IMR-90 (cell line): ENCODE data around the gene CHN1. TPM values are rescaled to one million over a fixed set of nuclear protein-coding genes. Genes with fewer than 3 reads are reported as not detected.

Source experiments
- ATAC-seq: fragments of 200-7000 bp; cut with Tn5 transposase; 2 replicates; pipeline ENCODE4 v1.9.1; 2020; ENCODE audit warnings: low read depth, mild to moderate bottlenecking, moderate library complexity
- BruUV-seq: library from RNA; stranded (reverse); fragments of 400-500 nt; replicated peaks from 2 replicates; lab custom pipeline; 2021; lab: Mats Ljungman, UMichigan
- CTCF ChIA-PET: fragments of 300-600 bp; formaldehyde crosslinking; extraction: SDS; loops from one replicate; lab custom pipeline; 2021; ENCODE audit warnings: antibody characterized with exemption; lab: Yijun Ruan, JAX
- POLR2A ChIA-PET: fragments of 300-600 bp; sonication (Branson Sonifier 250); formaldehyde crosslinking; loops from one replicate; lab custom pipeline; 2022; ENCODE audit warnings: antibody characterized with exemption; ENCODE audit not compliant: unreplicated experiment; lab: Charles Lee
- DNase-seq: peaks from one replicate; pipeline ENCODE4 v3.0.0; 2013
- H2AFZ ChIP-seq: replicated peaks from 2 replicates; pipeline ENCODE3; 2013; ENCODE audit warnings: low read length, mild to moderate bottlenecking; ENCODE audit not compliant: poor library complexity
- H2AK5ac ChIP-seq: 2 replicates; pipeline ENCODE4 v1.6.1; 2013; ENCODE audit warnings: low read depth, low read length, inconsistent platforms
- H2AK9ac ChIP-seq: replicated peaks from 2 replicates; pipeline ENCODE3; 2013; ENCODE audit warnings: mild to moderate bottlenecking, low read depth, low read length, moderate library complexity; ENCODE audit not compliant: poor library complexity
- H2BK120ac ChIP-seq: 2 replicates; pipeline ENCODE4 v1.6.1; 2013; ENCODE audit warnings: low read depth, low read length, inconsistent platforms
- H2BK15ac ChIP-seq: 3 replicates; pipeline ENCODE4 v1.6.1; 2013; ENCODE audit warnings: low read depth, low read length, inconsistent platforms
- H2BK20ac ChIP-seq: 2 replicates; pipeline ENCODE4 v1.6.1; 2013; ENCODE audit warnings: low read depth, mild to moderate bottlenecking, inconsistent platforms, low read length, moderate library complexity
- H2BK5ac ChIP-seq: 2 replicates; pipeline ENCODE4 v1.6.1; 2013; ENCODE audit warnings: mild to moderate bottlenecking, low read depth, low read length, inconsistent platforms; ENCODE audit not compliant: poor library complexity, severe bottlenecking
- H3K14ac ChIP-seq: replicated peaks from 2 replicates; pipeline ENCODE4 v1.6.1; 2013; ENCODE audit warnings: low read depth, low read length, inconsistent platforms
- H3K18ac ChIP-seq: 2 replicates; pipeline ENCODE4 v1.6.1; 2013; ENCODE audit warnings: low read depth, low read length, control low read depth
- H3K23ac ChIP-seq: 2 replicates; pipeline ENCODE4 v1.6.1; 2013; ENCODE audit warnings: low read depth, low read length, inconsistent platforms
- H3K27ac ChIP-seq: 2 replicates; pipeline ENCODE4 v1.5.1; 2013; ENCODE audit warnings: mild to moderate bottlenecking, control low read depth, low read length; ENCODE audit not compliant: insufficient read depth
- H3K27me3 ChIP-seq: 2 replicates; pipeline ENCODE4 v1.6.1; 2013; ENCODE audit warnings: low read length; ENCODE audit not compliant: control insufficient read depth, insufficient read depth
- H3K36me3 ChIP-seq: 2 replicates; pipeline ENCODE4 v1.6.1; 2013; ENCODE audit warnings: low read length, mixed read lengths; ENCODE audit not compliant: control insufficient read depth, insufficient read depth
- H3K4ac ChIP-seq: 2 replicates; pipeline ENCODE4 v1.6.1; 2013; ENCODE audit warnings: low read depth, low read length, inconsistent platforms
- H3K4me1 ChIP-seq: 2 replicates; pipeline ENCODE4 v1.6.1; 2013; ENCODE audit warnings: low read length, mixed read lengths; ENCODE audit not compliant: control insufficient read depth, insufficient read depth
- H3K4me2 ChIP-seq: 2 replicates; pipeline ENCODE4 v1.6.1; 2013; ENCODE audit warnings: low read depth, mild to moderate bottlenecking, control low read depth, low read length, moderate library complexity
- H3K4me3 ChIP-seq: 2 replicates; pipeline ENCODE4 v1.5.1; 2013; ENCODE audit warnings: low read depth, mild to moderate bottlenecking, control low read depth, low read length, moderate library complexity; ENCODE audit not compliant: insufficient read depth
- H3K56ac ChIP-seq: 2 replicates; pipeline ENCODE4 v1.6.1; 2013; ENCODE audit warnings: low read length, inconsistent platforms; ENCODE audit not compliant: insufficient read depth; ENCODE audit errors: extremely low read depth
- H3K79me1 ChIP-seq, 2 experiments: 2 replicates each; pipeline ENCODE4 v1.6.1; 2013; ENCODE audit warnings: low read length in 2 of 2, inconsistent platforms in 1 of 2, low read depth in 1 of 2
- H3K9ac ChIP-seq: 2 replicates; pipeline ENCODE4 v1.6.1; 2013; ENCODE audit warnings: low read depth, low read length, control low read depth
- H3K9me1 ChIP-seq: 2 replicates; pipeline ENCODE4 v1.6.1; 2013; ENCODE audit warnings: low read length, inconsistent platforms; ENCODE audit not compliant: insufficient read depth
- H3K9me3 ChIP-seq: 2 replicates; pipeline ENCODE4 v1.6.1; 2013; ENCODE audit warnings: low read length; ENCODE audit not compliant: control insufficient read depth, insufficient read depth
- H4K20me1 ChIP-seq: 2 replicates; pipeline ENCODE4 v1.6.1; 2013; ENCODE audit warnings: low read length, inconsistent platforms; ENCODE audit not compliant: insufficient read depth
- H4K5ac ChIP-seq: 2 replicates; pipeline ENCODE4 v1.6.1; 2013; ENCODE audit warnings: mild to moderate bottlenecking, low read depth, low read length, control low read depth
- H4K8ac ChIP-seq, 2 experiments: 2 replicates each; pipeline ENCODE4 v1.6.1; 2013; ENCODE audit warnings: low read depth in 2 of 2, low read length in 2 of 2, control low read depth in 1 of 2, inconsistent platforms in 1 of 2
- H4K91ac ChIP-seq: 2 replicates; pipeline ENCODE4 v1.6.1; 2013; ENCODE audit warnings: low read depth, low read length, inconsistent platforms; ENCODE audit not compliant: insufficient read depth
- BHLHE40 ChIP-seq: fragments of 150-350 bp; IDR thresholded peaks from 2 replicates; pipeline ENCODE4 v1.6.1; 2016; ENCODE audit warnings: mild to moderate bottlenecking, low read depth, low read length
- FOS ChIP-seq: fragments of 150-350 bp; IDR thresholded peaks from 2 replicates; pipeline ENCODE4 v1.6.1; 2016; ENCODE audit warnings: low read depth, low read length
- MAFK ChIP-seq: IDR thresholded peaks from 2 replicates; pipeline ENCODE4 v1.6.1; 2012; ENCODE audit warnings: low read depth, low read length, improper control_type of control experiment
- MAZ ChIP-seq: IDR thresholded peaks from 2 replicates; pipeline ENCODE4 v1.6.1; 2012; ENCODE audit warnings: low read depth, mild to moderate bottlenecking, low read length, improper control_type of control experiment, moderate library complexity, borderline replicate concordance
- MXI1 ChIP-seq: IDR thresholded peaks from 2 replicates; pipeline ENCODE4 v1.6.1; 2012; ENCODE audit warnings: low read depth, mild to moderate bottlenecking, low read length, moderate library complexity, borderline replicate concordance
- NFE2L2 ChIP-seq: fragments of 150-350 bp; IDR thresholded peaks from 2 replicates; pipeline ENCODE4 v1.6.1; 2016; ENCODE audit warnings: low read depth, mild to moderate bottlenecking, low read length
- POLR2A ChIP-seq: IDR thresholded peaks from 2 replicates; pipeline ENCODE4 v1.6.1; 2012; ENCODE audit warnings: mild to moderate bottlenecking, low read depth, low read length
- RAD21 ChIP-seq: IDR thresholded peaks from 2 replicates; pipeline ENCODE4 v1.6.1; 2012; ENCODE audit warnings: low read length, improper control_type of control experiment
- RCOR1 ChIP-seq: IDR thresholded peaks from 2 replicates; pipeline ENCODE4 v1.6.1; 2012; ENCODE audit warnings: mild to moderate bottlenecking, low read length, improper control_type of control experiment; ENCODE audit not compliant: insufficient replicate concordance
- WGBS, 2 experiments: methylation state at CpG; one replicate each; pipeline versions ENCODE4 v1.1.5 to v1.1.7; 2013; ENCODE audit warnings: missing lambda C conversion rate in 2 of 2; ENCODE audit not compliant: insufficient read length in 1 of 2; ENCODE audit errors: extremely low coverage in 2 of 2; 5-methylcytosine and 5-hydroxymethylcytosine counted together
- dilution Hi-C: fragments of 300-500 bp; cut with HindIII; formaldehyde crosslinking; loops from one replicate; pipeline ENCODE4 v1.14.3; 2018; ENCODE audit warnings: low sequenced_read_pairs; ENCODE audit not compliant: unreplicated experiment
- in situ Hi-C: fragments of 300-500 bp; cut with MboI; formaldehyde crosslinking; loops from 3 replicates; pipeline ENCODE4 v1.14.3; 2019; ENCODE audit warnings: low sequenced_read_pairs, inconsistent platforms, mixed read lengths
- intact Hi-C: fragments of 100-400 bp; cut with micrococcal nuclease; formaldehyde crosslinking; loops from 2 replicates; pipeline ENCODE4 v1.10.0; 2022
- polyA plus RNA-seq, 3 experiments: library from polyadenylated mRNA; depleted of rRNA; stranded (reverse); fragments of >200 nt; gene quantifications; 2 replicates each; pipeline ENCODE4 v1.2.3, GENCODE V29; 2012; ENCODE audit warnings: low replicate concordance in 1 of 3
- total RNA-seq: library from RNA; depleted of rRNA; stranded (reverse); fragments of >200 nt; gene quantifications from 2 replicates; pipeline ENCODE4 v1.2.3, GENCODE V29; 2012
- TF ChIP-seq, protein P1 (sequence below): conservative IDR thresholded peaks from 2 replicates; pipeline ENCODE4 v1.5.1; 2012; ENCODE audit warnings: mild to moderate bottlenecking, low read depth, low read length, improper control_type of control experiment
- TF ChIP-seq, protein P2 (sequence below): fragments of 150-350 bp; IDR thresholded peaks from 2 replicates; pipeline ENCODE4 v1.6.1; 2017; ENCODE audit warnings: mild to moderate bottlenecking, antibody characterized with exemption, low read length, low read depth
- TF ChIP-seq, protein P3 (sequence below): fragments of 150-350 bp; IDR thresholded peaks from 2 replicates; pipeline ENCODE4 v1.6.1; 2016; ENCODE audit warnings: low read depth, mild to moderate bottlenecking, low read length, moderate library complexity, borderline replicate concordance

The CHN1 gene
- total and polyA plus RNA-seq, 2 of the 4 experiments (the other 2 are of a cell fraction): 58.4 to 66.9 TPM

DNA sequence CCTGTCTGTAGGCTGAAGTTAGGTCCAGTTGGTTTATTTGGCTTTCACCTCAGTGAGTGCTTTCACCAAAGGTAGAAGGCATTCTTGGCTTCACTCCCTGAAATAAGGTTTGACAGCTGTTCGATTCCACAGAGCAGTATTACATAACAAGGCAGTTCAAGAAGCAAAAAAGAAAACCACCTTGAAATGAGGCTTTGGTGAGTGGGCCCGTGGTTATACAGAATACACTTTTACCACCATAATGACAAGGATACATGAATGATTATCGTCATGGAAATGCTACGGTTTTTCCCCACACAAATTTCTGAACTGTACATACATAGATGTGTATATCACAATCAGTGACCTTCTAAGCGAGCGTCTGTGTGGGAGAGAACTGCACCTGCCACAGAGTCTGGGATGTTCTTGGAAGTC is 160.9 kb downstream of the CHN1 start (continued):
- no peak for TF ChIP-seq RAD21

DNA sequence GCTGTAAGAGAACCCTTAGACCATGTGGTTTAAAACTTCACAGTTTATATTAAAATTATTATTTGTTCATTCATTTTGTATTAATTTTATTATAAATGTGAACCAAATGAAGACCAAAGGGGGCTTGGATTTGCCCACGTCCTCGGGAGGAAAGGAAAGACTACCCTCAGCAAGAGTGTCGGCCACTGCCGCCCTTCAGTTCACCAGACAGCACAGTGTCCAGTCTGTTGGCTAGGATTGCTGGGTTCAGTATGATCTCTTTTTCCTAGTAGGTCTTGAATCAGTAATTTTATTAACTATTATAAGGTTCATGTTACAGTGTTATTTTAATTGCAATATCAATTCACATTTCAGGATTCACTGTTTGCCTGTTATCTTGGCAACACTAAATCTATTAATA is 162.7 kb downstream of the CHN1 start:
- Histone ChIP-seq H3K36me3 (no peaks in the 10 kb centered on the region), H3K56ac (no peak overlapping the region), H3K9ac (no peak overlapping the region), H3K4me3 (no peak overlapping the region), H3K9me3 (no peaks in the 10 kb centered on the region), H2AK5ac (0 out of 2 replicates have a peak overlapping the region, but pooled peaks have one; percentile 73), H4K91ac (no peak overlapping the region; the same call in 1 of the 2 replicates), H3K4me1 (peaks cover 13% of the 10 kb centered on the region), H4K20me1 (no peaks in the 10 kb centered on the region), H3K4ac (peak overlapping the region; percentile 64; the same call in 1 of the 2 replicates), H2BK120ac (peak overlapping the region; percentile 51; the same call in 1 of the 2 replicates), H4K5ac (no peak overlapping the region), H3K23ac (0 out of 2 replicates have a peak overlapping the region, but pooled peaks have one; percentile 77), H2BK20ac (peak overlapping the region; percentile 56; the same call in 1 of the 2 replicates), H3K79me1 (peaks cover 8 to 40% of the 10 kb centered on the region in 2 experiments), H3K27ac (no peak overlapping the region; the same call in 1 of the 2 replicates), H2AK9ac (no peak overlapping the region), H3K14ac (0 out of 2 replicates have a peak overlapping the region, but pooled peaks have one; percentile 66), H3K27me3 (no peaks in the 10 kb centered on the region), H3K9me1 (peaks cover 11% of the 10 kb centered on the region), H3K18ac (peak overlapping the region; percentile 24; the same call in 1 of the 2 replicates), H4K8ac (peak overlapping the region in 1 of 2 experiments; percentile 56; a peak in 1 of 4 replicates), H3K4me2 (0 out of 2 replicates have a peak overlapping the region, but pooled peaks have one; percentile 14), H2BK5ac (peak overlapping the region; percentile 67), H2AFZ (no peak overlapping the region), H2BK15ac (no peak overlapping the region; the same call in 2 of the 3 replicates)
- CTCF ChIA-PET: interaction anchor here (1.0 kb wide), 1 partner anchor 70 kb away, joined by 3 read pairs; no protein-coding TSS in a partner anchor
- intact Hi-C loops: no loop called here
- WGBS, 2 experiments: no CpG with 5 or more reads among the region's 4 CpGs
- in situ Hi-C loops: loop anchor here (5.0 kb wide), 1 partner anchor 65 kb away; no protein-coding TSS in a partner anchor
- POLR2A ChIA-PET: interaction anchor here (0.6 kb wide), 1 partner anchor 101 kb away, joined by 3 read pairs; no protein-coding TSS in a partner anchor
- BruUV-seq: no TSS peak
- ATAC-seq: no peak
- dilution Hi-C loops: no loop called here
- TF ChIP-seq POLR2A: no peak
- TF ChIP-seq, protein P1, sequence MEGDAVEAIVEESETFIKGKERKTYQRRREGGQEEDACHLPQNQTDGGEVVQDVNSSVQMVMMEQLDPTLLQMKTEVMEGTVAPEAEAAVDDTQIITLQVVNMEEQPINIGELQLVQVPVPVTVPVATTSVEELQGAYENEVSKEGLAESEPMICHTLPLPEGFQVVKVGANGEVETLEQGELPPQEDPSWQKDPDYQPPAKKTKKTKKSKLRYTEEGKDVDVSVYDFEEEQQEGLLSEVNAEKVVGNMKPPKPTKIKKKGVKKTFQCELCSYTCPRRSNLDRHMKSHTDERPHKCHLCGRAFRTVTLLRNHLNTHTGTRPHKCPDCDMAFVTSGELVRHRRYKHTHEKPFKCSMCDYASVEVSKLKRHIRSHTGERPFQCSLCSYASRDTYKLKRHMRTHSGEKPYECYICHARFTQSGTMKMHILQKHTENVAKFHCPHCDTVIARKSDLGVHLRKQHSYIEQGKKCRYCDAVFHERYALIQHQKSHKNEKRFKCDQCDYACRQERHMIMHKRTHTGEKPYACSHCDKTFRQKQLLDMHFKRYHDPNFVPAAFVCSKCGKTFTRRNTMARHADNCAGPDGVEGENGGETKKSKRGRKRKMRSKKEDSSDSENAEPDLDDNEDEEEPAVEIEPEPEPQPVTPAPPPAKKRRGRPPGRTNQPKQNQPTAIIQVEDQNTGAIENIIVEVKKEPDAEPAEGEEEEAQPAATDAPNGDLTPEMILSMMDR: no peak
- no peak for TF ChIP-seq NFE2L2
- no peak for TF ChIP-seq MAZ
- TF ChIP-seq RAD21: no peak
- no peak for TF ChIP-seq MAFK
- TF ChIP-seq RCOR1: no peak
- TF ChIP-seq, protein P2, sequence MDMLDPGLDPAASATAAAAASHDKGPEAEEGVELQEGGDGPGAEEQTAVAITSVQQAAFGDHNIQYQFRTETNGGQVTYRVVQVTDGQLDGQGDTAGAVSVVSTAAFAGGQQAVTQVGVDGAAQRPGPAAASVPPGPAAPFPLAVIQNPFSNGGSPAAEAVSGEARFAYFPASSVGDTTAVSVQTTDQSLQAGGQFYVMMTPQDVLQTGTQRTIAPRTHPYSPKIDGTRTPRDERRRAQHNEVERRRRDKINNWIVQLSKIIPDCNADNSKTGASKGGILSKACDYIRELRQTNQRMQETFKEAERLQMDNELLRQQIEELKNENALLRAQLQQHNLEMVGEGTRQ: no peak
- TF ChIP-seq, protein P3, sequence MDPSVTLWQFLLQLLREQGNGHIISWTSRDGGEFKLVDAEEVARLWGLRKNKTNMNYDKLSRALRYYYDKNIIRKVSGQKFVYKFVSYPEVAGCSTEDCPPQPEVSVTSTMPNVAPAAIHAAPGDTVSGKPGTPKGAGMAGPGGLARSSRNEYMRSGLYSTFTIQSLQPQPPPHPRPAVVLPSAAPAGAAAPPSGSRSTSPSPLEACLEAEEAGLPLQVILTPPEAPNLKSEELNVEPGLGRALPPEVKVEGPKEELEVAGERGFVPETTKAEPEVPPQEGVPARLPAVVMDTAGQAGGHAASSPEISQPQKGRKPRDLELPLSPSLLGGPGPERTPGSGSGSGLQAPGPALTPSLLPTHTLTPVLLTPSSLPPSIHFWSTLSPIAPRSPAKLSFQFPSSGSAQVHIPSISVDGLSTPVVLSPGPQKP: no peak
- no peak for TF ChIP-seq BHLHE40
- TF ChIP-seq MXI1: no peak
- TF ChIP-seq FOS: no peak
- no peak for DNase-seq
